NT2/D1 (cell line): ENCODE results near the gene MLH3.

Experiments
- SUZ12 ChIP-seq: IDR thresholded peaks from 2 replicates; pipeline ENCODE4 v1.6.1; 2011; ENCODE audit not compliant: insufficient read length, insufficient read depth; ENCODE audit errors: extremely low read depth
- YY1 ChIP-seq: IDR thresholded peaks from 2 replicates; pipeline ENCODE4 v1.6.1; 2011; ENCODE audit not compliant: insufficient read length, insufficient read depth
- ZNF274 ChIP-seq: IDR thresholded peaks from 2 replicates; pipeline ENCODE4 v1.6.1; 2011; ENCODE audit warnings: mild to moderate bottlenecking, low read depth, low read length

GRCh38 chr14:74983343-74983742, 67.9 kb downstream of the MLH3 start:
- TF ChIP-seq YY1 (no peak), ZNF274 (no peak), SUZ12 (no peak)
